ENCODE measurements around the gene SNTG2.

DNA sequence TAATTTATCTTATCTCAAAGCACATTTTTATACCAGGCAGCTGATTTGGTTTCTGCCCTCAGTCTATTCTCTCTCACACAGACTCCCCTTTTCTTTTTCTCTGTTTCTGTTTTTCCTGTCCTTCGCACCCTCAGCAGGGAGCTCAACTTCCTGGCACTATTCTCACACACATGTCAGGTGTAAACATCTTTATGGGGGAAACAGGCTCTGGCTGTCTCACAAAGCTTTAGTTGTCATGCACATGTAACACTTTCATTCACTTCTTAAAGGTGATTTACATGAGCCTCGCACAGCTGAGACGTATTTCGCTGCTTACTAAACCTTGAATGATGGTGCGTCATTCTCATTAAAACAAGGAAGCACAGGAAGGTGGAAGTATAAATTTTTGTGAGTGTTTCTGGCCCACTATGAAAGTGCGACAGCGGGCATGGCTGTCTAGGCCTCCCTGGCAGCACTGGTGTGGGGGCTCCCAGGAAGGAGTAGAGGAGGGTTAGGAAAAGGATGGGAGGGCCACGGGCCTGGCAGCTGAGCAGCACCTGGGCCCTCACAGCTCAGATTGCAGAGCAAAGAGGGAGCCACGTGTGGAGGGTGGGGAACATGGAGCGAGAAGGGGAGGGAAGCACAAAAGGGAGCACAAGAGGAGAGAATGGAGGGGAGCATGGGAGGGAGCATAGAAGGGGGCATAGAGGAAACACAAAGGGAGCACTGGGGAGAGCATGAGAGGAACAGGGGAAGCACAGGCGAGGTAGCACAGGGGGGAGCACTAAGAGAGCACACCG, 46.2 kb upstream of the SNTG2 start:
- TF ChIP-seq POLR2AphosphoS5 (IDR thresholded peaks at IDR 0.05; ENCODE audit: low read depth, low read length) = no peak
- TF ChIP-seq, protein P1, sequence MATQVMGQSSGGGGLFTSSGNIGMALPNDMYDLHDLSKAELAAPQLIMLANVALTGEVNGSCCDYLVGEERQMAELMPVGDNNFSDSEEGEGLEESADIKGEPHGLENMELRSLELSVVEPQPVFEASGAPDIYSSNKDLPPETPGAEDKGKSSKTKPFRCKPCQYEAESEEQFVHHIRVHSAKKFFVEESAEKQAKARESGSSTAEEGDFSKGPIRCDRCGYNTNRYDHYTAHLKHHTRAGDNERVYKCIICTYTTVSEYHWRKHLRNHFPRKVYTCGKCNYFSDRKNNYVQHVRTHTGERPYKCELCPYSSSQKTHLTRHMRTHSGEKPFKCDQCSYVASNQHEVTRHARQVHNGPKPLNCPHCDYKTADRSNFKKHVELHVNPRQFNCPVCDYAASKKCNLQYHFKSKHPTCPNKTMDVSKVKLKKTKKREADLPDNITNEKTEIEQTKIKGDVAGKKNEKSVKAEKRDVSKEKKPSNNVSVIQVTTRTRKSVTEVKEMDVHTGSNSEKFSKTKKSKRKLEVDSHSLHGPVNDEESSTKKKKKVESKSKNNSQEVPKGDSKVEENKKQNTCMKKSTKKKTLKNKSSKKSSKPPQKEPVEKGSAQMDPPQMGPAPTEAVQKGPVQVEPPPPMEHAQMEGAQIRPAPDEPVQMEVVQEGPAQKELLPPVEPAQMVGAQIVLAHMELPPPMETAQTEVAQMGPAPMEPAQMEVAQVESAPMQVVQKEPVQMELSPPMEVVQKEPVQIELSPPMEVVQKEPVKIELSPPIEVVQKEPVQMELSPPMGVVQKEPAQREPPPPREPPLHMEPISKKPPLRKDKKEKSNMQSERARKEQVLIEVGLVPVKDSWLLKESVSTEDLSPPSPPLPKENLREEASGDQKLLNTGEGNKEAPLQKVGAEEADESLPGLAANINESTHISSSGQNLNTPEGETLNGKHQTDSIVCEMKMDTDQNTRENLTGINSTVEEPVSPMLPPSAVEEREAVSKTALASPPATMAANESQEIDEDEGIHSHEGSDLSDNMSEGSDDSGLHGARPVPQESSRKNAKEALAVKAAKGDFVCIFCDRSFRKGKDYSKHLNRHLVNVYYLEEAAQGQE (IDR thresholded peaks at IDR 0.05; ENCODE audit: insufficient read depth in 1 of 2, low read depth in 2 of 2, low read length in 2 of 2) = no peak
- no peak for TF ChIP-seq FOXP2 (optimal IDR thresholded peaks at IDR 0.05; ENCODE audit: borderline replicate concordance, extremely low read depth, extremely low read length, insufficient read depth)
- TF ChIP-seq TAF1 (IDR thresholded peaks at IDR 0.05; ENCODE audit: borderline replicate concordance, insufficient read depth, low read length) = no peak
